Left lung (tissue), 10 donors: Measurements from ENCODE around the gene CTIF. TPM values are rescaled to one million over a fixed set of nuclear protein-coding genes. Genes with fewer than 3 reads are reported as not detected.

Source experiments
- ATAC-seq: fragments of 200-7000 bp; cut with Tn5 transposase; one replicate; pipeline ENCODE4 v1.9.1; 2020; ENCODE audit warnings: moderate library complexity
- DNase-seq, 4 donors: peaks; one replicate each; pipeline ENCODE4 v3.0.0-alpha.2; 2013 to 2020
- H3K27ac ChIP-seq, 2 donors: fragments of 200-600 bp; sonication (generic) in 1 of 2; one replicate each; pipeline versions ENCODE4 v1.5.0 to v1.8.0; 2020 to 2021
- H3K27me3 ChIP-seq, 2 donors: fragments of 200-600 bp; sonication (generic) in 1 of 2; one replicate each; pipeline versions ENCODE4 v1.5.0 to v1.8.0; 2020 to 2021
- H3K36me3 ChIP-seq, 2 donors: fragments of 200-600 bp; sonication (generic) in 1 of 2; one replicate each; pipeline versions ENCODE4 v1.5.0 to v1.8.0; 2020 to 2021
- H3K4me1 ChIP-seq, 2 donors: fragments of 200-600 bp; one replicate each; pipeline ENCODE4 v1.8.0; 2021
- H3K4me3 ChIP-seq, 2 donors: fragments of 200-600 bp; sonication (generic) in 1 of 2; one replicate each; pipeline versions ENCODE4 v1.5.0 to v1.8.0; 2020 to 2021; ENCODE audit warnings: mild to moderate bottlenecking in 1 of 2
- H3K9me3 ChIP-seq, 2 donors: fragments of 200-600 bp; sonication (generic) in 1 of 2; one replicate each; pipeline versions ENCODE4 v1.5.0 to v1.8.0; 2020 to 2021
- intact Hi-C, 2 donors: fragments of 100-400 bp; cut with DNase I; formaldehyde crosslinking; loops; one replicate each; pipeline versions ENCODE4 v1.11.2 to v1.14.2; 2022
- polyA plus RNA-seq, 6 donors: library from polyadenylated mRNA; unstranded; fragments of 120-200 nt; gene quantifications; one replicate each; pipeline ENCODE4 v1.2.1, GENCODE V29; 2013; ENCODE audit not compliant: insufficient read length in 6 of 6
- total RNA-seq, 2 donors: library from RNA; stranded (reverse); fragmentation: NEBNext Ultra II Directional; extraction: Animal tissue kit (Norgen Biotek cat#: 25700); gene quantifications; one replicate each; pipeline ENCODE4 v1.2.1, GENCODE V29; 2021
- TF ChIP-seq, protein P1 (sequence below), 2 donors: fragments of 200-600 bp; sonication (generic) in 1 of 2; IDR thresholded peaks; one replicate each; pipeline versions ENCODE4 v1.5.0 to v1.8.0; 2021; ENCODE audit warnings: antibody characterized with exemption in 2 of 2
- donor health status: DM: no; HTN: yes; CAD: no.
- donor health status: DM: no; HTN: no; CAD: no.

Gene CTIF
- total and polyA plus RNA-seq, 8 donors: 24.9 to 46.1 (median 34.9) TPM

- Histone ChIP-seq H3K9me3 (no peaks in the 10 kb centered on the region), H3K4me3 (no peak overlapping the region), H3K36me3 (no peaks in the 10 kb centered on the region), H3K27me3 (no peaks in the 10 kb centered on the region), H3K27ac (no peak overlapping the region), H3K4me1 (peaks cover 12 to 30% of the 10 kb centered on the region in 2 donors)
- DNase-seq (peak in 1 of 4 donors; percentile 22), ATAC-seq (no peak)
- TF ChIP-seq, protein P1, sequence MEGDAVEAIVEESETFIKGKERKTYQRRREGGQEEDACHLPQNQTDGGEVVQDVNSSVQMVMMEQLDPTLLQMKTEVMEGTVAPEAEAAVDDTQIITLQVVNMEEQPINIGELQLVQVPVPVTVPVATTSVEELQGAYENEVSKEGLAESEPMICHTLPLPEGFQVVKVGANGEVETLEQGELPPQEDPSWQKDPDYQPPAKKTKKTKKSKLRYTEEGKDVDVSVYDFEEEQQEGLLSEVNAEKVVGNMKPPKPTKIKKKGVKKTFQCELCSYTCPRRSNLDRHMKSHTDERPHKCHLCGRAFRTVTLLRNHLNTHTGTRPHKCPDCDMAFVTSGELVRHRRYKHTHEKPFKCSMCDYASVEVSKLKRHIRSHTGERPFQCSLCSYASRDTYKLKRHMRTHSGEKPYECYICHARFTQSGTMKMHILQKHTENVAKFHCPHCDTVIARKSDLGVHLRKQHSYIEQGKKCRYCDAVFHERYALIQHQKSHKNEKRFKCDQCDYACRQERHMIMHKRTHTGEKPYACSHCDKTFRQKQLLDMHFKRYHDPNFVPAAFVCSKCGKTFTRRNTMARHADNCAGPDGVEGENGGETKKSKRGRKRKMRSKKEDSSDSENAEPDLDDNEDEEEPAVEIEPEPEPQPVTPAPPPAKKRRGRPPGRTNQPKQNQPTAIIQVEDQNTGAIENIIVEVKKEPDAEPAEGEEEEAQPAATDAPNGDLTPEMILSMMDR (IDR thresholded peaks at IDR 0.05): no peak
- intact Hi-C loops: no loop called here
These were observed 352.9 kb downstream of the CTIF start for GRCh38 chr18:48891721-48892120.

DNA sequence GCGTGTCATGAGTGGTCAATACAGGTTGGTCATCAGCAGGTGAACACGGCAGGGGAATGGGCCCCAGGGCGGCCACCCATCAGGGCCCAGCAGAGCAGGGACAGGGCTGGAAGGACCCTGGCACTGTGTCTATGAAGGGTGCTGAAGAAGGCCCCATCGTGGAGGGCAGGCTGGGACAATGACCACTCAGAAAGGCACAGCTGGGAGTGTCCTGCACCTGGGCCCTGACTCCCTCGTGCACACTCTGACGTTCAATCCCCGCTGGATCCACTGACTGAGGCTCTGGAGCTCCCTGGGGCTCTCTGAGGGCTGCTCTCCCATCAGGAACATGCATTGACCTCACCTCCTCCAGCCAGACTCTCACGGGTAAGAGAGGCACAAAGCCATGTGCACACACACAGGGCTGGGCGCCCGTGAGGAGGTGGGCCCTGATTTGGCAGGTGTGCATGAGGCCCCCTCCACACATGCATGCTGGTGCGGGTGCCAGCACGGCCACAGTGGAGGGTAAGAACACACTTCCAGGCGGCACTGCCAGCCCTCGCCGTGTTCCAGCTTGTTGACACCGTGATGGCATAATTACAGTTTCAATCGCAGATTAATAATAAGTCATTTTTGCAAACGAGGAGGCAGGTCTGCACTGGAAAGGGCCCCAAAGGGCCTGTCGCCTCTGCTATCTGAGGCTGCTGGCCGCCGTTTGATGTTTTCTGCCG is 353.5 kb downstream of the CTIF start:
- Histone ChIP-seq H3K4me1 (peaks cover 12 to 35% of the 10 kb centered on the region in 2 donors), H3K9me3 (no peaks in the 10 kb centered on the region), H3K36me3 (no peaks in the 10 kb centered on the region), H3K27ac (no peak overlapping the region), H3K27me3 (no peaks in the 10 kb centered on the region), H3K4me3 (no peak overlapping the region)
- TF ChIP-seq, protein P1 (IDR thresholded peaks at IDR 0.05): no peak
- ATAC-seq (no peak), DNase-seq (peak in 1 of 4 donors; percentile 75)
- intact Hi-C loops: no loop called here

- intact Hi-C loops: no loop called here
- H3K9me3 ChIP-seq: no peaks in the 10 kb centered on the region
- TF ChIP-seq, protein P1 (IDR thresholded peaks at IDR 0.05): no peak
- peak in 1 of 4 donors; percentile 45 for DNase-seq
- H3K36me3 ChIP-seq: no peaks in the 10 kb centered on the region
- ATAC-seq: no peak
- H3K27me3 ChIP-seq: no peaks in the 10 kb centered on the region
- no peak overlapping the region for H3K4me3 ChIP-seq
- no peak overlapping the region for H3K27ac ChIP-seq
- H3K4me1 ChIP-seq: peaks cover 12 to 37% of the 10 kb centered on the region in 2 donors
These were observed 354.3 kb downstream of the CTIF start for GRCh38 chr18:48893061-48893607.

DNA sequence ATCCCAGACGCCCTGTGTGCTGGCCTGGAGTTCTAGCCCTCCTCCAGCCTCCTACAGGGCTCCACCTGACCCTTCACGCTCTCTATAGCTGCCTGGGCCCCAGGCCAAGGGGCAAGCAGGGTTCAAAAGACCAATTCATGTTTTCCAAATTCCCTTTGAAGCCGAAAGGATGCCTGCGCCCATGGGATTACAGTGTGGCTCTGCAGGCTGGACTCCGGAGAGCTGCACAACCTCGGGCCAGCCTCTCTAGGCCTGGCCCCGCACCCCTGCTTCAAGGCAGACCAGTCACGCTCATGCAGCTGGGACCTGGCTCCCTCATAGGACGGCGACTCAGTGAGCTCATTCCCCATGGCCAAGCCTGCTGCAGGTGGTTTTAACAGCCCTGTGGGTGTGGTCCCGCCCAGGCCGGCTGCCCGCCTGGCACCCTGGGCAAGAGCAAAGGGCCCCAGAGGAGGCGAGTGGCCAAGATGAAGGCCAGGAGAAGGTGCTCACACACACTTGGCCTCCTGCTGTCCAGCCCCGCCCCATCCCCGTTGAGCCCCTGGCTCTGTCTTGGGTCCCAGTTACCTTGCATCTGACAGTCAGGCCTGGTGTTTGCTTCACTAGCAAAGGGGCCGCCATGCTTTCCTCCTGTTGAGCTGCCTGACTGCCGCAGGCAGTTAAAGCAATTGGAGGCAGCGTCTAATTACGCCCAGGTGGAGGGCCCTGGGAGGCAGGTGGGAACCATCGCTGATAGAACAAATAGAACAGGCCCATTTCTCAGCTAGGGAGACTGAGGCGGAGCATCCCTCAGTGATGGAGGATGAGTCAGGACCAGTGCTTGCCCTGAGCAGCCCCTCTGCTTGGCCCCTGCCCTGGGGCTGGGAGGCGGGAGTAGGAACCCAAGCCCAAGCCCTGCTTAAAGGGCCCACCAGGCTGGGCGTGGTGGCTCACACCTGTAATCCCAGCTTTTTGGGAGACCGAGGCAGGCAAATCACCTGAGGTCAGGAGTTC is 355.1 kb downstream of the CTIF start:
- no peak overlapping the region for H3K27ac ChIP-seq
- DNase-seq: no peak
- no peaks in the 10 kb centered on the region for H3K36me3 ChIP-seq
- ATAC-seq: peak; percentile 25
- no peak overlapping the region for H3K4me3 ChIP-seq
- intact Hi-C loops: no loop called here
- TF ChIP-seq, protein P1 (IDR thresholded peaks at IDR 0.05): no peak
- peaks cover 12 to 41% of the 10 kb centered on the region in 2 donors for H3K4me1 ChIP-seq
- H3K27me3 ChIP-seq: no peaks in the 10 kb centered on the region
- H3K9me3 ChIP-seq: no peaks in the 10 kb centered on the region
